Subcutaneous adipose tissue (tissue), 4 donors: ENCODE results near the gene SPON2. TPM values are rescaled to one million over a fixed set of nuclear protein-coding genes. Genes with fewer than 3 reads are reported as not detected.

ENCODE experiments used
- CTCF ChIP-seq: fragments of 450-650 bp; IDR thresholded peaks from one replicate; pipeline ENCODE4 v1.5.1; 2016; ENCODE audit warnings: low read depth, mild to moderate bottlenecking, control low read depth, antibody characterized with exemption, moderate library complexity
- total RNA-seq, 4 donors: library from RNA; depleted of rRNA; stranded (reverse); fragments of >200 nt; gene quantifications; one replicate each; pipeline ENCODE4 v1.1.0, GENCODE V29; 2016

Gene SPON2
- total RNA-seq, 4 donors from 2014 or later = 14.3 to 67.2 (median 46.4) TPM

- TF ChIP-seq CTCF = no peak
These were observed 23.6 kb upstream of the SPON2 start for GRCh38 chr4:1195891-1196401.

- TF ChIP-seq CTCF = no peak
These were observed 22.8 kb upstream of the SPON2 start for GRCh38 chr4:1195109-1195671.

GRCh38 chr4:1194010-1194900 is 21.9 kb upstream of the SPON2 start:
- TF ChIP-seq CTCF = no peak

GRCh38 chr4:1193206-1194009 is 21.0 kb upstream of the SPON2 start:
- TF ChIP-seq CTCF = no peak

- TF ChIP-seq CTCF = no peak
These were observed 20.3 kb upstream of the SPON2 start for GRCh38 chr4:1192493-1193205.

- no peak for TF ChIP-seq CTCF
These were observed 19.7 kb upstream of the SPON2 start for GRCh38 chr4:1192091-1192492.
